Measurements from ENCODE around the gene SLC5A6.
"Not testable (repeated sequence)": the region's sequence is repeated elsewhere in the genome, so short reads cannot be mapped to it uniquely, and the experiment has no call there.

Gene SLC5A6

DNA sequence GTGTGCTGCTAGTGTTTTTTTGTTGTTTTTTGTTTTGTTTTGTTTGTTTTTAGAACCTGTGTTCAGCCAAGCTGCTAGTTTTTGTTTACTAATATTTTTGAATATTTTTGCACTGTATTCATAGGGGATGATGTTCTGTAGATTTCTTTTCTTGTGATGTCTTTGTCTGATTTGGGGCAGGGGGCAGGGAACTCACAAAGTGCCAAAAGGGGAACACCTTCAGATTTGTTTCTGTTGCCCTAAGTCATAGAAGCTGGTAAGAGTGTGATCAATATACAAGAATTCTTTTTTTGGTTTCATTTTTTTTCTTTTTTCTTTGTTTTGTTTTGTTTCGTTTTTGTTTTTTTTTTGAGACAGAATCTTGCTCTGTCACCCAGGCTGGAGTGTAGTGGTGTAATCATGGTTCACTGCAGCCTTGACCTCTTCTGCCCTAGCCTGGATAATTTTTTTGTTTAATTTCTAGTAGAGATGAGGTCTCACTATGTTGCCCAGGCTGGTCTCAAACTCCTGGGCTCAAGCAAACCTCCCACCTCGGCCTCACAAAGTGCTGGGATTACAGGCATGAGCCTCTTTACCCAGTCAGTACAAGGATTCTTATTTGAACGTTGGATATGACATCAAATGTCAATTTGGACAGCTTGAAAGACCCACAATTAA, 32.6 kb downstream of the SLC5A6 start:
- in situ Hi-C loops (cut with MboI; ENCODE audit: low pct_unique_long_range_greater_than_20kb, low sequenced_read_pairs, unreplicated experiment): loop anchor here (25.0 kb wide), 1 partner anchor 217 kb away; the partner anchor contains the start of gene MAPRE3
- no peak for DNase-seq (ENCODE audit: low spot score)
- TF ChIP-seq, protein P1, sequence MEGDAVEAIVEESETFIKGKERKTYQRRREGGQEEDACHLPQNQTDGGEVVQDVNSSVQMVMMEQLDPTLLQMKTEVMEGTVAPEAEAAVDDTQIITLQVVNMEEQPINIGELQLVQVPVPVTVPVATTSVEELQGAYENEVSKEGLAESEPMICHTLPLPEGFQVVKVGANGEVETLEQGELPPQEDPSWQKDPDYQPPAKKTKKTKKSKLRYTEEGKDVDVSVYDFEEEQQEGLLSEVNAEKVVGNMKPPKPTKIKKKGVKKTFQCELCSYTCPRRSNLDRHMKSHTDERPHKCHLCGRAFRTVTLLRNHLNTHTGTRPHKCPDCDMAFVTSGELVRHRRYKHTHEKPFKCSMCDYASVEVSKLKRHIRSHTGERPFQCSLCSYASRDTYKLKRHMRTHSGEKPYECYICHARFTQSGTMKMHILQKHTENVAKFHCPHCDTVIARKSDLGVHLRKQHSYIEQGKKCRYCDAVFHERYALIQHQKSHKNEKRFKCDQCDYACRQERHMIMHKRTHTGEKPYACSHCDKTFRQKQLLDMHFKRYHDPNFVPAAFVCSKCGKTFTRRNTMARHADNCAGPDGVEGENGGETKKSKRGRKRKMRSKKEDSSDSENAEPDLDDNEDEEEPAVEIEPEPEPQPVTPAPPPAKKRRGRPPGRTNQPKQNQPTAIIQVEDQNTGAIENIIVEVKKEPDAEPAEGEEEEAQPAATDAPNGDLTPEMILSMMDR (IDR thresholded peaks at IDR 0.05; ENCODE audit: extremely low read depth, insufficient read depth, missing control alignments): no peak

DNA sequence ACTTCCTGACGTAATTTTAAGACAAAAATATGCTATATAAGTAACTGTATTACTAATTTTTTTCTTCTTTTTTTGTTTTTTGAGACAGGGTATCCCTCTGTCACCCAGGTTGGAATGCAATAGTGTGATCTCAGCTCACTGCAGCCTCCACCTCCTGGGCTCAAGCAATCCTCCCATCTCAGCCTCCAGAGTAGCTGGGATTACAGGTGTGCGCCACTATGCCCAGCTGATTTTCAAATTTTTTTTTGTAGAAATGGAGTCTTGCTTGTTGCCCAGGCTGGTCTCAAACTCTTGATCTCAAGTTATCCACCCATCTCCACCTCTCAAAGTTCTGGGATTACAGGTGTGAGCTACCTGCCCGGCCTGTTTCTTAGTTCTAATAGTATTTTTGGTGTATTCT, 33.6 kb downstream of the SLC5A6 start:
- TF ChIP-seq, protein P1 (IDR thresholded peaks at IDR 0.05; ENCODE audit: extremely low read depth, insufficient read depth, missing control alignments): no peak
- DNase-seq (ENCODE audit: low spot score): no peak
- in situ Hi-C loops (cut with MboI; ENCODE audit: low pct_unique_long_range_greater_than_20kb, low sequenced_read_pairs, unreplicated experiment): loop anchor here (25.0 kb wide), 1 partner anchor 216 kb away; the partner anchor contains the start of gene MAPRE3

DNA sequence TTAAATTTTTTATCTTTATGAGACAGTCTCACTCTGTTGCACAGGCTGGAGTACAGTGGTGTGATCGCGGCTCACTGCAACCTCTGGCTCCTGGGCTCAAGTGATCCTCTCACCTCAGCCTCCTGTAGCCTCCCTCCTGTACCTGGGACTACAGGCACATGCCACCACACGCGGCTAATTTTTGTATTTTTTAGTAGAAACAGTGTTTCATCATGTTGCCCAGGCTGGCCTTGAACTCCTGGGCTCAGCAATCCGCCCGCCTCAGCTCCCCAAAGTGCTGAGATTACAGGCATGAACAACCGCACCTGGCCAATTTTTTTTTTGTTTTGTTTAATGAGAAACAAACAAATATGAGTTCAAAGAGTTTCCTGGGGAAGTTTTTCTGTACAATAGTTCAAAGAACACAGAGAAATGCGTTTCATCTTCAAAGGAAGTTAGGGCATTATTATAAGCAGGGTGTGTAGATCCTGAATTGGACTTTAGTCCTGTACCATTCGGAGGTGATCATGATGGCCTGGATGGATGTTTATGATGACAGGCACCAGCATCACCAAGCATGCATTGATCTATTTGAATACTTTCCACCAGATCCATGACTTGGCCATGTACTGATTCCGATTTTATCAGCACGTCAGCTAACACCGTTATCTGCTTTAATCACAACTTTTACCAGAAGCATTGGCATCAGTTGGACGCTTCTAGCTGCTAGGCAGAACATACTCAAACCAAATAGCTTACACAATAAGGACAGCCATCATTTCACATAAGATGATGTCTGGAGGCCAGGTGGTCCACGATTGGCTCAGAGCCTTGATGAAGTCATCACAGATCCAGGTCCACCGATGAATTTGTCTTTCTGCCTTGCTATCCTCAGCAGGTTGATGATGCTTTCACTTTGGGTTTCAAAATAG, 34.4 kb downstream of the SLC5A6 start:
- no peak for DNase-seq (ENCODE audit: low spot score)
- in situ Hi-C loops (cut with MboI; ENCODE audit: low pct_unique_long_range_greater_than_20kb, low sequenced_read_pairs, unreplicated experiment): loop anchor here (25.0 kb wide), 1 partner anchor 215 kb away; the partner anchor contains the start of gene MAPRE3
- TF ChIP-seq, protein P1 (IDR thresholded peaks at IDR 0.05; ENCODE audit: extremely low read depth, insufficient read depth, missing control alignments): no peak

DNA sequence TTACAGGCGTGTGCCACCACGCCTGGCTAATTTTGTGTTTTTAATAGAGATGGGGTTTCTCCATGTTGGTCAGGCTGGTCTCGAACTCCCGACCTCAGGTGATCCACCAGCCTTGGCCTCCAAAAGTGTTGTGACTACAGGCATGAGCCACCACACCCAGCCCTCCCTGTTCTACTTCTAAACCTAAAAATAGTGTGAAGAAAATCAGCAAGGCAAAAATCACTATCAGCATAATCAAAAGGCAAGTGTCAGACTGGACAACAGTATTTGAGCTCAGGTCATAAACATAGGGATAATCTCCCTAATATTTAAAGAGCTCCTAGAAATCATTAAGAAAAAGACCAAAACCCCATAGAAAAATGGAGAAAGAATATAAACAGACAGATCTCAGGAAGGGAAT, 36.3 kb downstream of the SLC5A6 start:
- in situ Hi-C loops (cut with MboI; ENCODE audit: low pct_unique_long_range_greater_than_20kb, low sequenced_read_pairs, unreplicated experiment): loop anchor here (25.0 kb wide), 1 partner anchor 213 kb away; the partner anchor contains the start of gene MAPRE3
- DNase-seq (ENCODE audit: low spot score): not testable (repeated sequence)

DNA sequence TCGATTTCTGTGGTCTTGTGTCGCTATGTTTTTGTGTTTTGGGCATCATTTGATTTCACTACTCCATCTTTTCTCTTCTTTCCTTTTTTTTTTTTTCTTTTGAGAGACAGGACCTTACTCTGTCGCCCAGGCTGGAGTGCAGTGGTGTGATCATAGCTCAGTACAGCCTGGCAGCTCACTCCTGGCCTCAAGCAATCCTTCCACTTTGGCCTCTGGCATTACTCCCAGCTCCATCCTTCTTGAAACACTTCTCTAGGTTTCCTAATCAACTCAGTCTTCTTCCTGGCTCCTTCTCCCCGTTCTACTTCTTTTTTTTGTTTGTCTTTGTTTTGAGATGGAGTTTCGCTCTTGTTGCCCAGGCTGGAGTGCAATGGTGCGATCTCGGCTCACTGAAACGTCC, 36.7 kb downstream of the SLC5A6 start:
- DNase-seq (ENCODE audit: low spot score): no peak
- in situ Hi-C loops (cut with MboI; ENCODE audit: low pct_unique_long_range_greater_than_20kb, low sequenced_read_pairs, unreplicated experiment): loop anchor here (25.0 kb wide), 1 partner anchor 213 kb away; the partner anchor contains the start of gene MAPRE3
- TF ChIP-seq, protein P1 (IDR thresholded peaks at IDR 0.05; ENCODE audit: extremely low read depth, insufficient read depth, missing control alignments): no peak

DNA sequence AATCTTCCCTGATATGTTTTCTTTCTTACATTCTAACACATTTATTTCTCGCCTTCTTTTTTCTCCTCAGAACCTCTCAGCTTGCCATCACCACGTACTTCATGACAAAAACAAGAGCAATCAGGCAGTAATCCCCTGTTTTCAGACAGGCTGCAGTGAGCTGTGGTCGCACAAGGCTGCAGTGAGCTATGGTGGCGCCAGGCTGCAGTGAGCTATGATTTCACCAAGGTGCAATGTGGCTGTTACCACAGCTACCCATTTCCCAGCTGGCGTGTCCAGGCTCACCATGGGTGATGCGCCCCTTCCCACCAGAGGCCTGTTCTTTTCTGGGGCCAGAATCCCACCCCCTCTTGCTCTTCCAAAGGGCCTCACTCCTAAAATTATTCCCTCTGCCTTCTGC, 37.4 kb downstream of the SLC5A6 start:
- in situ Hi-C loops (cut with MboI; ENCODE audit: low pct_unique_long_range_greater_than_20kb, low sequenced_read_pairs, unreplicated experiment): loop anchor here (25.0 kb wide), 1 partner anchor 212 kb away; the partner anchor contains the start of gene MAPRE3
- no peak for DNase-seq (ENCODE audit: low spot score)
- TF ChIP-seq, protein P1 (IDR thresholded peaks at IDR 0.05; ENCODE audit: extremely low read depth, insufficient read depth, missing control alignments): no peak

All from GM13977 (cell line).